Kasumi-1 (cell line): ENCODE results near the gene DSCAM.
"Not testable (repeated sequence)": the region's sequence is repeated elsewhere in the genome, so short reads cannot be mapped to it uniquely, and the experiment has no call there.

Source experiments
- DNase-seq, 2 experiments: peaks; one replicate each; lab custom pipeline; 2025; lab: John Stamatoyannopoulos, UW

DSCAM gene

GRCh38 chr21:40379881-40380810 lies 466.8 kb downstream of the DSCAM start:
- DNase-seq = no peak

DNA sequence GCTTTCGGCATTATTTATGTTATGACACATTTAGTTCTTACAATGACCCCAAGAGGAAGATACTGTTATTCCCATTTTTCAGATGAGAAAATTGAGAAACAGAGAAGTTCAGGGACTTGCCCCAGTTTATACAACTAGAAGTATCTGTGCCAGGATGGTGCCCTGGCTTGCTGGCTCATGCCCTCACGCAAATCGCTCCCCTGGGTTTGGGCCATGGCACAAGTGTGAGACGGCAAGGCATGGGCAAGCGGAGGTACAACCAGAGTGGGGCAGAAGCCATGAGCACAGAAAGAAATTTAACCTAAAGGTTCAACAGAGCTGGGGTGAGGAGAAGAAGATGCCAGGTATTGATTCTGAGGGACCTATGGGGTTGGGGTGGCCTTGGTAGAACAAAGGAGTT lies 469.8 kb downstream of the DSCAM start:
- no peak for DNase-seq

- no peak for DNase-seq
Observed at GRCh38 chr21:40373761-40374160, 473.2 kb downstream of the DSCAM start.

- no peak for DNase-seq
Observed at GRCh38 chr21:40372506-40372905, 474.5 kb downstream of the DSCAM start.

GRCh38 chr21:40371329-40371728 lies 475.6 kb downstream of the DSCAM start:
- DNase-seq = no peak

GRCh38 chr21:40356644-40357043 lies 490.3 kb downstream of the DSCAM start:
- no peak for DNase-seq

DNA sequence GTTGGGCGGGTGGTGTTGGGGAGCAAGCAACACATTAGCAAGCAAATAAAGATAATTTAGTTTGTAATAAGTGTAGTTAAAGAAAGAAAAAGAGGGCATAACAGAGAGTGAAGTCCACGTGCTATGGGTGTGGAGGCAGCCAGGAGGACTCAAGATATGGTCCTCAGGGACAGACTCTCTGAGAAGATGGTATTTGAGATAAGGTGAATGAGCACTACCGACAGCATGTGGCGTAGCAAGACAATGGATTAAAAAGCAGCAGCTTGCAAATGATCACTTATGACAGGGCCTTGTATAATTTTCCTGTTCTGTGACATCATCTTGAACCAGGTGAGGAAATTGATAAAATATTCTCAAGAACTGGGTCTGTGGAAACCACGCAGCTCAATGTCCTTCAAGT lies 491.9 kb downstream of the DSCAM start:
- DNase-seq = no peak

GRCh38 chr21:40351006-40351405 lies 496.0 kb downstream of the DSCAM start:
- DNase-seq = no peak

DNA sequence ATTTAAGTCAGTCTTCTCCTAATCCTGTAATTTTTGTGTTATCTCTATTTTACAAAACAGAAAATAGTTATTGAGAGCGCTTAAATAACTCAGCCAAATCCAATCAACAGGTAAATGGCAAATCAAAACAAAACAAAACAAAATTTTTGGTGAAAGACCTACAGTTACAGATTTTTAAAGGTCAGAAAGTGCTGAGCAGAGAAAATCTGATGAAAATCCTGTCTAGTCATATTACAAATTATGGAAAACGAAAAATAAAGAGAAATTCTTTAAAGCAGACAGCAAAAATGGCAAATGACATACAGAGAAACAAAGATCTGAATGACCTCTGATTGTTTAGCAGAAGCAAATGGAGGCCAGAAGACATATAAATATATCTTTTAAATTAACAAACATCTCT lies 497.4 kb downstream of the DSCAM start:
- no peak for DNase-seq

GRCh38 chr21:40345711-40346321 lies 501.1 kb downstream of the DSCAM start:
- no peak for DNase-seq

- DNase-seq = no peak
Observed at GRCh38 chr21:40340357-40340756, 506.6 kb downstream of the DSCAM start.

- DNase-seq = no peak
Observed at GRCh38 chr21:40339050-40339449, 507.9 kb downstream of the DSCAM start.

GRCh38 chr21:40337981-40338380 lies 509.0 kb downstream of the DSCAM start:
- no peak for DNase-seq

DNA sequence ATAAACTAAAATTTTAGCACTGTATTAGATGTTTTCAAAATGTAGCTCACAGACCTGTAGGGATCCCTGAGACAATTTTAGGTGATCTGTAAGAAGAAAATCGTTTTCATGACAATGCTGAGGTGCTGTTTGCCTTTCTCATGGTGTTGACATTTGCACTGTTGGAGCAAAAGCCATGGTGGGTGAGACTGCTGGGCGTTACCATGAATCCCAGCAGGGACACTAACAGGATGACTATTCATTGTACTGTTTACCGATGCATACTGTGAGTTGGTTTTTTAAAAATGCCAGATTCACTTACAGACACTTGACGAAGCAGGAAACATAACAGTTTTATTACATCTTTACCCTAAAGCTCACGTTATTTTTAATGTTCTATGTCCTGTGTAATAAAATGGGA lies 511.3 kb downstream of the DSCAM start:
- DNase-seq = no peak

GRCh38 chr21:40334159-40334558 lies 512.8 kb downstream of the DSCAM start:
- no peak for DNase-seq

DNA sequence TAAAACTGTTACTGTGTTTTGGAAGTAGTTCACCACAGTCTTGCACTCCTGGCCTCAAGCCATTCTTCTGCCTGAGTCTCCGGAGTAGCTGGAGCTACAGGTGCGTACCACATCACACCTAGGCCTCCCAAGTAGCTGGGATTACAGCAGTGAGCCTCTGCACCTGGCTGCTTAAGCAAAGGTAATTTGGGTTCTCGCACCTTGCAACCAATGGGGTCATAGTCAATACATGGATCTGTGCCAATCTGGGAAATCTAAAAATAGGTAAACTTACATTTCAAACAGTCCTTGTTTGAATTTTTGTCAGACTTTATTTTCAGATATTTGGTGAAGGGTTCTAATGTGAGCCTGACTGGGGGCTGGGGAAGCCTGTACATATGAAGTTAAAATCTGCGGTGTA lies 513.2 kb downstream of the DSCAM start:
- no peak for DNase-seq

- DNase-seq = no peak
Observed at GRCh38 chr21:40331804-40332203, 515.2 kb downstream of the DSCAM start.

GRCh38 chr21:40331172-40331571 lies 515.8 kb downstream of the DSCAM start:
- no peak for DNase-seq

DNA sequence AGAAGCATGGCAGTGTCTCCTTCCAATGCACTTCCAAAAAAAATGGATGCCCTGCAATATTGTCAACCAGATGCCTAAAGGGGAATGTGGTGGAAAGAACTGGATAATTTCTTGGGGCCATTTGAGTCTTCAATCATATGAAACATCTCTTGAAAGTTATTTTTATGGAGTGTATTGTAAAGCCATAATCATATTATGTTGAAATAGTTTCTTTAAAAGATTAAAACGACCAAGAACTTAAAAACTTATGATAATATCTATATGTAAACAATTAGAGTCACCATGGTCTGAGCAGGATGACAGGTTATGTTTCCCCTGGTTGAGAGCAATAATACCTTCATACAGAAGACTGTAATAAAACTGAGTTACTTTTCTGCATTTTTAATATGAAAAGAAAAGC lies 522.6 kb downstream of the DSCAM start:
- DNase-seq = no peak

DNA sequence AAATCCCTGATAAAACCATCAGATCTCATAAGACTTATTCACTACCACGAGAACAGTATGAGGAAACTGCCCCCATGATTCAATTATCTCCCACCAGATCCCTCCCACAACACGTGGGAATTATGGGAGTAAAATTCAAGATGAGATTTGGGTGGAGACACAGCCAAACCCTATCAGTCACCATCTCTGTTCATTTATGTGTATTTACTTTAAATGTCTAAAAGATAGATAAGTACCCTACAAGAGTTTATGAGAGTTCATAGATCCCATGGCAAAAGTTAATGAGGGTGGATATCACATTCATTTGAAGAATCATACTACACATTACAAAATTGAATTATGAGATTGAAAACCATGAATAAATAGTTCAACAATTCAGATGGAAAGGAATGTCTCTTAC lies 526.2 kb downstream of the DSCAM start:
- DNase-seq = not testable (repeated sequence)

GRCh38 chr21:40318371-40318770 lies 528.6 kb downstream of the DSCAM start:
- DNase-seq = no peak

- DNase-seq = no peak
Observed at GRCh38 chr21:40316104-40316503, 530.9 kb downstream of the DSCAM start.

DNA sequence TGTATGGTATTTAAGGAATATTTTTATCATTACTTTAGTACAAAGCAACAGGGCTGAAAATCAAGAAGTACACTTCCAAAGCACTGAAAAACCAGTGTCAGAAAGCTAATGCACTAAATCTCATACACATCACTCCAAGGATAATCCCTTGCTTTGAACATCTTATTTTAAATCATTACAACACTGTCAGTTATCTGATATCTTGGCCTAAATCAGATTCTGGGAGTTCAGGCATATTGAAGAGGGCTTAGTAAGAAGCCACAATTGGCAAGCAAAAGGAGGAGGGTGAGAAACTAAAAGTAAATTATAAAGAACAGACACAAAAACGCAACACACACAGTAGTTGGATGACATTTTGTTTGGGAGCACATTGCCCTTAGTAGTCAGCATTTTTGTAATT lies 531.3 kb downstream of the DSCAM start:
- DNase-seq = no peak

GRCh38 chr21:40313260-40313659 lies 533.7 kb downstream of the DSCAM start:
- DNase-seq = no peak
